Suppressor macrophage treated with lipopolysaccharide for 1 hour (primary cell): ENCODE measurements around the gene NIFK.
A peak's percentile ranks its signal among the peaks of the same experiment; 100 is the strongest.
"Not testable (repeated sequence)": the region's sequence is repeated elsewhere in the genome, so short reads cannot be mapped to it uniquely, and the experiment has no call there.

Experiments used
- DNase-seq, 3 donors: peaks; one replicate each; pipeline ENCODE4 v3.0.0-alpha.2; 2020 to 2022

The NIFK gene

DNA sequence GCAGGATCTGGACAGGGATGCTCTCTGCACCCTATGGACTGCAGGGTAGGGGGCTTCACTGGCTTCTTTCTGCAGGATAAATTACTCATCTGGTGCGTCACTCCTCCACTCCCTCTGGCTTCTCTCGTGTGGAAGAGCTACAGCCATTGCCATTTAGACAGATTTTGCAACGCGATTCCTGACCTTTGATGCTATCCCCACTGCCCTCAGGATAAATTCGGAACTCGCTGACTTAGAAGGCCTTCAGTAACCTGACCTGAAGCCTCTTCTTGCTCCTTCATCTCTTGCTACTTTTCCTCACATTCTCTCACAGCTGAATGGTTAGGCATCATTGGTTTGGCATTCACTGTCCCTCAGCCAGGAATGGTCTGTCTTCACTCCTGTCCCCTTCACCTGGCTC, 5.3 kb downstream of the NIFK start:
- no peak for DNase-seq

- no peak for DNase-seq
These were observed 8.7 kb downstream of the NIFK start for GRCh38 chr2:121727950-121728349.

DNA sequence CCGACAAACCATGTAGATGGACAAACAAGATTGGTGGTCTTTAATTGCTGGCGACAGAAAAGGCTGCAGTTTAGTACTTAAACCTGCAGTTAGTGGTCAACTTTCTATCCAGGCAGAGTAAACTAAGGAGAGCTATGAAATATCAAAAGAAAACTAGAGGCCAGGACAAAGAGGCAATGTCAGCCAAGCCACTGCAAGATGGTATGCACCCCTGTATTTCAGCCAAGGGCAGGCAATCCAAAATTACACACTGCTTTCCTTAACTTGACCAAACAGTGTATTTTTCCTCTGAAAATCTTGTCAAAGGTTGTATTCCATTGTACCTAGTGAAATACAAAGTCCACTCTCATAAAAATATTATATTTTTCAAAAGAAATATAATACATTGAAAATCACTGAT, 9.3 kb downstream of the NIFK start:
- no peak for DNase-seq

DNA sequence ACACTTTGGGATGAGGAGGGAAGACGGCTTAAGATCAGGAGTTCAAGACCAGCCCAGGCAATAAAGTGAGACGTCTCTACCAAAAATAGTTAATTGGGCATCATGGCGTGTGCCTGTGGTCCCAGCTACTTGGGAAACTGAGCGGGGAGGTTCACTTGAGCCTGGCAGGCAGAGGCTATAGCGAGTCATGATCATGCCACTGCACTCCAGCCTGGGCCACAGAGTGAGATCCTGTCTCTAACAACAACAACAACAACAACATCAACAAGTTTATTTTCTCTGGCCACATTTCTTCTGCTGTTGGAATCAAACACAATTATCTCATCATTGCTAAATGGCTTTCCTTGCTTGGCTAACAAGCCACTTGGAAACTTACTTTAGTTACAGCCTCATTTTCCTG, 13.4 kb downstream of the NIFK start:
- DNase-seq: no peak

DNA sequence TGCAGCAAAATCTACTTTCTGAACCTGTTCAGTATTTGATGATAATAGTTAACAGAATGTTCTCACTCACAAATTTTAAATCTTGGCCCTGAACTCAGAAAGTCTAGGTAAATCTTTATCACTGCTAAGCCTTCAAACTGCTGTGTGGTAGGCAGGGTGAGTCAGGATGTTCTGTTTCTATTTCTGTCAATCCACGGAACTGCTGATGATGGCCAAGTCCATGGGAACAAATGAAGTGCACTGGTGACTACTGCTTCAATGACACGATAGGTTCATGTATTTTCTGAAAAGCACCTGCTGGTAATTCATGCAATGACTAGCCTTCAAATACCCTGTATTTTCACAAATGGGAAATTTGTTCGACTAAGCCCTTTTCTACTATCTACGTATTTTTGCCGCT, 14.2 kb downstream of the NIFK start:
- DNase-seq: peak; percentile 62 to 91 (median 75)

DNA sequence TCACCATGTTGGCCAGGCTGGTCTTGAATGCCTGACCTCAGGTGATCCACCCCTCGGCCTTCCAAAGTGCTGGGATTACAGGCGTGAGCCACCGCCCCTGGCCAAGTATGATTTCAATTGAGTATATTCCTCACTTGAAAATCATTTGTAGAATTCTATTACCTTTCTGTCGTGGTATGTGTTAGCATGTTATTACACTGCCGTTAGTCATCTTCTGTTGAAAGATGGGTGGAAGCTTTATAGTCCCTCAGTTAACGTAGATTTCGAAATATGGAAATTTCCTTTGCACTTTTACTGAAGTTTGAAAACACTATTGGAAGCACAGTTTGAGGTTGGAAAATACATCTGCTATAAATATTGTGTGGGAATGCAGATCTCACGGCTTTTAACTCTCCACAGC, 14.7 kb downstream of the NIFK start:
- peak; percentile 49 to 94 (median 89) for DNase-seq

DNA sequence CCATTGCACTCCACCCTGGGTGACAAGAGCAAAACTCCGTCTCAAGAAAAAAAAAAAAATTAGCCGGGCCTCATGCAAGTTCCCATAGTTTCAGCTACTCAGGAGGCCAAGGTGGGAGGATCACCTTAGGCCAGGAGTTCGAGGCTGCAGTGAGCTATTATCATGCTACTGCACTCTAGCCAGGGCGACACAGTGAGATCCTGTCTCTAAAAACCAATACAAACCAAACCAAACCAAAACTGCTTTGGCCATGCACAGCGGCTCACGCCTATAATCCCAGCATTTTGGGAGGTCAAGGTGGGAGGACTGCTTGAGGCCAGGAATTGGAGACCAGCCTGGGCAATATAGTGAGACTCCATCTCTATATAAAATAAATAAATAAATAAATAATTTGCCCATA, 19.1 kb downstream of the NIFK start:
- DNase-seq: no peak

DNA sequence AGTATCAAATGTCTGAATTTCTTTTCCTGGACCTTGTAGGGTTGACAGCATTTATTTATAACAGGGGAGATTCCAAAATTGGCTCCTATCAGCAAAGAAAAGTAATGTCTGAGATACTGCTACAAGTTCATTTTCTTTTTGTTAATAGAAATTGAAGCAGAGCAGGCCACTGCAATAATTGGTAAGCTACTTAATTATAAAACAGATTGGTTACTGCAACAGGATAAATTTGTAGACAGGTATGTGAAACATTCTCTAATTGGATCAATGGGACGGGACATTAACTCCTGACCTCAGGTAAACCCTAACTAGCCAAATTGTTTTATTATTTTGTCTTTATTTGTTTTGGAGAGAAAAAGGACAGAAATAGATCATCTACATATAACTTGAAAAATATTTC, 20.5 kb downstream of the NIFK start:
- no peak for DNase-seq

DNA sequence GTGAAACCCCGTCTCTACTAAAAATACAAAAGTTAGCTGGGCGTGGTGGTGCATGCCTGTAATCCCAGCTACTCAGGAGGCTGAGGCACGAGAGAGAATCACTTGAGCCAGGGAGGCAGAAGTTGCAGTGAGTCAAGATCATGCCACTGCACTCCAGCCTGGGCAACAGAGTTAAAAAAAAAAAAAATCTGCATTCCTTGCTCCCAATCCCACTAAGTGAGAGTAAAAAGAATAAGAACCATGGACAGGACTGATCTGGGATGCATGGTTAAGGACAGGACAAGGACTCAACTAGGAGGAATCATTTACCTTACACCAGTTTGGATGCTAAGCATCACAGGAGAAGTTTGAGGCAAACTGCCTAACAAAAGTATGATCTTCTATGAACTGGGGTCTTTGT, 25.2 kb downstream of the NIFK start:
- not testable (repeated sequence) for DNase-seq

DNA sequence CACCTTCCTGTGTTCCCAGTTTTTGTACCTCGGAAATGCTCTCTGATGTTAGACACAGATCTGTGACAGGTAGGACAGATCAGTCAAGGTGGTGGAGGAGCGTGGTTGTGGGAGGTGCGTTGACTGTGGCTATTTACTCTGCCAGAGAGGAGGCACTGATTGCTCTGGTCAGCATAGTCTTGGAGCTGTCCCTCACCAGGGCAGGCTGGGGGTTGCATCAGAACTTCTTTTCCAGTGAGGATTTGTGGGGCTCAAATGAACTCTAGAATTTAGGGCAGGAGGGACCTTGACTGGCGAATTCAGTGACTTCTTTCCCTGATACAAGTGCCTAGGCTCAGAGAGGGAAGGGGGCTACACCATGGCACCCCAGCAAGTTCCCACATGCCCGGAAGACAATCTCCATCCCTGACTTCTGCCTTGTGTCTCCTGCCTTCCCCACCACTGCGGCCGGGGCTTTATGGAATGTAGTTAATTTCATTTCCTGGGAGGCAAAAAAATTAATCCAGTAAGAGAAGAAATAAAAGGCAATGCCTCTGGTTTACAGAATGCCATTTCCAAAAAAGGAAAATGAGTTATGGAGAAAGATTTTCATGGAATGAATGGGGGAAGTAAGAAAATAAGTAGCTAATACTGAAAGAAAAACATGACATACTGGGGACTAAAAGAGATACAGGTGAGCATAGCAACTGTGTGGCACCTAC, 26.1 kb downstream of the NIFK start:
- no peak for DNase-seq

- DNase-seq: no peak
These were observed 26.8 kb downstream of the NIFK start for GRCh38 chr2:121709776-121710469.

DNA sequence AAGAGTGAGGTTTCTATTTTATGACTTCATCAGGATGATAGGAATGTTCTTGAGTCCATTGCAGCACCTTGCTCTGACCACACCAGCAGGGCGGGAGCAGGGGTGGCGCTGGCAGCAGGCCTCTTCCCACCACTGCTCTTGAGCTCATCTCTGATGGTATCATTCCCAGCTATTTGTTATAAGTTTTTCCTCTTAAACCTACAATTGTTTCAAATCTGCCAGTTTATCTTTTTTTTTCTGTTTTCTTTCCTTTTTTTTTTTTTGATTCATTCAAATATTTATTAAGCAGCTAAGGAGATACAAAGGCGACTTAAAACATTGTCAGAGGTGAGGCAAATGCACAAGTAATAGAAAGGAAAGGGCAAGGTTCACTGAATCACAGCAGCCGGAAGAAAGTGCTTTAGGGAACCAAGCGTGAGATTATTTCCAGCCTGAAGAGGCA, 28.7 kb downstream of the NIFK start:
- peak in 1 of 3 donors; percentile 8 for DNase-seq

- no peak for DNase-seq
These were observed 29.2 kb downstream of the NIFK start for GRCh38 chr2:121707344-121707919.

GRCh38 chr2:121705958-121706357, 30.7 kb downstream of the NIFK start:
- DNase-seq: no peak

DNA sequence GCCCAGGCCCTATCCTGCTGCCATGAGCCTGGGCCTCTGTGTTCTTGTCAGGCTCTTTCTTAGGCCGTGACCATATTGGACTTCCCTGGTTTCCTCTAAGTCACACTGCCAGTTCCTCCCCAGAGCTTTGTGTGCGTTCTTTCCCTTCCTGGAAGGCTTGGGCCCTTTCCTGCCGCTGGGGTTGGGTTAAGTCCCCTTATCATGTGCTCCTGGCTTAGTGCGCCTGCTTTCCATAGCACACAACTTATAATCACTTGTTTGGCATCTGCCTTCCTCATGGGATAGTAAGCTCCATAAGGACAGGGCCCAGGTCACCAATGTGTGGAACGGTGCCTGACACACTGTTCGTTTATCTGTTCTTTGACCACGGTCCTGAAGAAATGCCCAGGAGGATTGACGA, 31.3 kb downstream of the NIFK start:
- DNase-seq: no peak

- not testable (repeated sequence) for DNase-seq
These were observed 34.9 kb downstream of the NIFK start for GRCh38 chr2:121701761-121702160.

- DNase-seq: peak; percentile 90 to 93 (median 92)
These were observed 37.0 kb downstream of the NIFK start for GRCh38 chr2:121699421-121700333.

- no peak for DNase-seq
These were observed 38.3 kb downstream of the NIFK start for GRCh38 chr2:121698318-121698930.

- DNase-seq: no peak
These were observed 39.5 kb downstream of the NIFK start for GRCh38 chr2:121697108-121697631.

GRCh38 chr2:121696410-121696930, 40.2 kb downstream of the NIFK start:
- DNase-seq: no peak

DNA sequence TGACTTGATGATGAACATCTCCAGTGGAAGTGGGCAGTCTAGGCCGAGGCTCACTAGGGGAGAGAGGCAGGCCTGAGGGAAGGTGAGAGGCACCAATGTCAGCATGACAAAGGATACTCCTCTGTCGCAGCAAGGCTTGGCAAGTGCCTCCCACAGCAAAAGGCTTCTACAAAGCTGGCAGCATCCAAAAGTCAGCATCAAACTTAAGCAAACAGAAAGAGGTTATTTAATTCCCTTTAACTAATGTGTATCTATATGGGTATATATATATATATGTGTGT, 41.6 kb downstream of the NIFK start:
- DNase-seq: no peak

GRCh38 chr2:121694398-121695170, 42.1 kb downstream of the NIFK start:
- DNase-seq: no peak
